ENCODE data around the gene KRTAP4-3.

GRCh38 chr17:41141361-41141760 is 26.7 kb downstream of the KRTAP4-3 start:
- TF ChIP-seq EP300 (IDR thresholded peaks at IDR 0.05) = no peak
- TF ChIP-seq CTCF (IDR thresholded peaks at IDR 0.05) = no peak
- TF ChIP-seq POLR2A (IDR thresholded peaks at IDR 0.05) = no peak
- no peak for TF ChIP-seq POLR2AphosphoS5 (IDR thresholded peaks at IDR 0.05)

Measured in gastroesophageal sphincter (tissue), 3 donors.